GM13976 (cell line): ENCODE measurements around the gene PREP.

Experiments
- DNase-seq: peaks from one replicate; pipeline ENCODE4 v3.0.0; 2012; ENCODE audit warnings: low spot score
- in situ Hi-C: fragments of 300-500 bp; cut with MboI; formaldehyde crosslinking; loops from one replicate; pipeline ENCODE4 v1.12.0; 2022; ENCODE audit warnings: low sequenced_read_pairs, mixed read lengths, inconsistent platforms; ENCODE audit not compliant: unreplicated experiment
- TF ChIP-seq, protein P1 (sequence below): IDR thresholded peaks from 2 replicates; pipeline ENCODE4 v1.5.1; 2012; ENCODE audit warnings: borderline replicate concordance, mild to moderate bottlenecking; ENCODE audit not compliant: insufficient read depth; ENCODE audit errors: extremely low read depth, missing control alignments, control extremely low read depth

PREP gene

GRCh38 chr6:105272786-105273185 lies 130.1 kb downstream of the PREP start:
- in situ Hi-C loops: no loop called here
- TF ChIP-seq, protein P1, sequence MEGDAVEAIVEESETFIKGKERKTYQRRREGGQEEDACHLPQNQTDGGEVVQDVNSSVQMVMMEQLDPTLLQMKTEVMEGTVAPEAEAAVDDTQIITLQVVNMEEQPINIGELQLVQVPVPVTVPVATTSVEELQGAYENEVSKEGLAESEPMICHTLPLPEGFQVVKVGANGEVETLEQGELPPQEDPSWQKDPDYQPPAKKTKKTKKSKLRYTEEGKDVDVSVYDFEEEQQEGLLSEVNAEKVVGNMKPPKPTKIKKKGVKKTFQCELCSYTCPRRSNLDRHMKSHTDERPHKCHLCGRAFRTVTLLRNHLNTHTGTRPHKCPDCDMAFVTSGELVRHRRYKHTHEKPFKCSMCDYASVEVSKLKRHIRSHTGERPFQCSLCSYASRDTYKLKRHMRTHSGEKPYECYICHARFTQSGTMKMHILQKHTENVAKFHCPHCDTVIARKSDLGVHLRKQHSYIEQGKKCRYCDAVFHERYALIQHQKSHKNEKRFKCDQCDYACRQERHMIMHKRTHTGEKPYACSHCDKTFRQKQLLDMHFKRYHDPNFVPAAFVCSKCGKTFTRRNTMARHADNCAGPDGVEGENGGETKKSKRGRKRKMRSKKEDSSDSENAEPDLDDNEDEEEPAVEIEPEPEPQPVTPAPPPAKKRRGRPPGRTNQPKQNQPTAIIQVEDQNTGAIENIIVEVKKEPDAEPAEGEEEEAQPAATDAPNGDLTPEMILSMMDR: no peak
- no peak for DNase-seq

- no peak for DNase-seq
- TF ChIP-seq, protein P1: no peak
- in situ Hi-C loops: no loop called here
Measured at GRCh38 chr6:105270511-105270910, 132.4 kb downstream of the PREP start.

DNA sequence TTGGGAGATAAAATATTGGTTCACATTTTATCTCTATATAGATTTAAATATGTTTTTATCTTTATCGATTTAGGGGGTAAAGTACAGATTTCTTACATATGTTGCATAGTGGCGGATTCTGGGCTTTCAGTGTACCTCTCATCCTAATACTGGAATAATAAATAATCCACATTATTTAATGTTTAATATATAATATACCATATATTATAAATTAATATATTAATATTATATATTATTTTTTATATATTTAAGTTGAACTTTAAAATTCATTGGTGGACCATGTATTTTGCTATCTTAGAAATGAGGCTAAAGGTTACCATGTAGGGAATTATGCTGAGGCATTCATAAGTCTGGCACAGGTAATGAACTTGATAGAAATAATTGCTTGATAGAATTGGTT lies 133.5 kb downstream of the PREP start:
- in situ Hi-C loops: no loop called here
- no peak for DNase-seq
- TF ChIP-seq, protein P1: no peak

DNA sequence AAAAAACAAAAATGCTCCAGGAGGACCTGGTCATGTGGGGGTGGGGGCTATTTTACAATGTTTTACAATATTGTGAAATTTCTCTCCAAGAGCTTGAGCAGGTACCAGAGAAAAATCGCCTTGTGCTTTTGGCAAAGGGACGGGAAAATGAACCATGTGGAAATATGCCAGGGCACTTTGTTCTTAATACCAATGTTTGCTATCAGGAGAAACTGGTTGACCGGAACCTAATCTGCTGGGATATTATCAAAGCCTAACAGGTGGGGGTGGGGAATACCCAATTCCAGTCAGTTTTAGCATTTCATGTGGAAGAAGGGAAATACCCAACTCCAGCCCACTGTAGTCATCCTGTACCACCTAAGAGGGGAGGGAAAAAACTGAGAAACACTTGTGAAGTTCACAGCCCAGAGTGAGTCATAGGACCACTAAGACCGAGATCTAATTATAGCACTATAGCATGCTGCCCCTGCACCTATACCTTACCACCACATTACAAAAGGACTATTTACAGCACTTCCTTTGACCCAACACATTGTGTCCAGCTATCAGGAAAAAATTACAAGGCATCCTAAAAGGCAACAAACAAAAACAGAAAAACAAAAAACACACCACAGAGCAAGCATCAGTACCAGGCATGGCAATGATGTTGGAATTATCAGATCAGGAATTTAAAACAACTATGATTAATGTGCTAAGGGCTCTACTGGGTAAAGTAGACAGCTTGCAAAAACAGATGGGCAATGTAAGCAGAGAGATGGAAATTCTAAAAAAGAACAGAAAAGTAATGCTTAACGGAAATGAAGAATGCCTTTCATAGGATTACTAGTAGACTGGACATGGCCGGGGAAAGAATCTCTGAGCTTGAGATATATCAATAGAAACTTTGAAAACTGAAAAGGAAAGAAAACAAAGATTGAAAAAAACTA lies 138.9 kb downstream of the PREP start:
- in situ Hi-C loops: no loop called here

GRCh38 chr6:105259913-105260889 lies 142.7 kb downstream of the PREP start:
- TF ChIP-seq, protein P1: no peak
- in situ Hi-C loops: no loop called here
- DNase-seq: no peak

More for the DNA sequence above, 138.9 kb downstream of the PREP start:
- TF ChIP-seq, protein P1: no peak
- DNase-seq: no peak

DNA sequence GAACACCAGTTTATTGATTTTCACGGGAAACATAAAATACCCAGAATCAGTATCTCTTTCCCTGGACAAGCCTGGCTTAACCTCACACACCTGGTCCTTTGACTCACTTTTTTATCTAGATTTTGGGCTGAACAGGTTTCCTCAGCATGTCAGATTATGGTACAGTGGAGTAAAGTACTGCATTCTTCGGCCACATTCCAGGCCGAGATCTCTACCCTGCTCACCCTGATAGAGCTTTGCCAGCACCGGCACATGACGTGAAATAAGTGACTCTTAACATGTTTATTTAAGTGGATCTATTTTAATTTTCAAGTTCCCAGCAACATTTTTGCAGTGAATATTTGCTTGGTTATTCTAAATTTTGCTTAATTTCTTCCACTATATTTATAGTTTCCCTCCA lies 144.1 kb downstream of the PREP start:
- no peak for DNase-seq
- in situ Hi-C loops: no loop called here

More for the DNA sequence above, 144.1 kb downstream of the PREP start:
- TF ChIP-seq, protein P1: no peak
